Keratinocyte (primary cell): ENCODE measurements around the gene RBFOX2. TPM values are rescaled to one million over a fixed set of nuclear protein-coding genes. Genes with fewer than 3 reads are reported as not detected.

ENCODE experiments used
- DNase-seq: peaks from one replicate; pipeline ENCODE4 v3.0.0-alpha.2; 2011; ENCODE audit warnings: low read depth, missing footprints, low spot score
- FAIRE-seq: peaks from 2 replicates; lab custom pipeline; 2011; peaks lifted over from hg19 to GRCh38; lab: Jason Lieb, UNC
- H2AFZ ChIP-seq: 2 replicates; pipeline ENCODE4 v1.6.0; 2012; ENCODE audit warnings: low read length, control low read depth, inconsistent platforms; ENCODE audit not compliant: control insufficient read depth
- H3K27ac ChIP-seq: 2 replicates; pipeline ENCODE4 v1.5.1; 2011; ENCODE audit warnings: low read length; ENCODE audit not compliant: control insufficient read depth, insufficient read depth
- H3K27me3 ChIP-seq: 3 replicates; pipeline ENCODE4 v1.6.0; 2011; ENCODE audit warnings: low read length; ENCODE audit not compliant: control insufficient read depth, insufficient read depth; ENCODE audit errors: extremely low read depth
- H3K36me3 ChIP-seq, 2 experiments: 2 replicates in 1 of 2; 3 replicates in 1 of 2; pipeline ENCODE4 v1.5.1; 2011; ENCODE audit warnings: low read length in 2 of 2, mild to moderate bottlenecking in 1 of 2; ENCODE audit not compliant: control insufficient read depth in 2 of 2, insufficient read depth in 2 of 2; ENCODE audit errors: extremely low read depth in 1 of 2
- H3K4me1 ChIP-seq: 3 replicates; pipeline ENCODE4 v1.5.1; 2011; ENCODE audit warnings: low read length; ENCODE audit not compliant: control insufficient read depth, insufficient read depth; ENCODE audit errors: extremely low read depth
- H3K4me2 ChIP-seq: 3 replicates; pipeline ENCODE4 v1.6.0; 2011; ENCODE audit warnings: low read depth, low read length; ENCODE audit not compliant: control insufficient read depth, insufficient read depth; ENCODE audit errors: extremely low read depth
- H3K4me3 ChIP-seq, 3 experiments: fragments of 200-600 bp in 1 of 3; sonication (generic) in 1 of 3; 2 replicates in 2 of 3; 3 replicates in 1 of 3; pipeline ENCODE4 v1.5.1; 2011 to 2016; ENCODE audit warnings: low read length in 3 of 3, mild to moderate bottlenecking in 3 of 3, control low read depth in 2 of 3, inconsistent platforms in 1 of 3, low read depth in 1 of 3, mixed read lengths in 1 of 3, mixed run types in 1 of 3, moderate library complexity in 1 of 3; ENCODE audit not compliant: control insufficient read depth in 2 of 3, insufficient read depth in 2 of 3; ENCODE audit errors: extremely low read depth in 1 of 3
- H3K79me2 ChIP-seq: 2 replicates; pipeline ENCODE4 v1.6.0; 2012; ENCODE audit warnings: low read length; ENCODE audit not compliant: control insufficient read depth, insufficient read depth
- H3K9ac ChIP-seq: 3 replicates; pipeline ENCODE4 v1.6.0; 2011; ENCODE audit warnings: low read length; ENCODE audit not compliant: control insufficient read depth, insufficient read depth; ENCODE audit errors: extremely low read depth
- H3K9me1 ChIP-seq: 3 replicates; pipeline ENCODE4 v1.6.0; 2011; ENCODE audit warnings: low read length; ENCODE audit not compliant: control insufficient read depth, insufficient read depth; ENCODE audit errors: extremely low read depth
- H3K9me3 ChIP-seq: 2 replicates; pipeline ENCODE4 v1.5.1; 2012; ENCODE audit warnings: low read depth, low read length; ENCODE audit not compliant: control insufficient read depth
- H4K20me1 ChIP-seq: 3 replicates; pipeline ENCODE4 v1.6.0; 2011; ENCODE audit warnings: low read length; ENCODE audit not compliant: control insufficient read depth, insufficient read depth; ENCODE audit errors: extremely low read depth
- EZH2 ChIP-seq: IDR thresholded peaks from one replicate; pipeline ENCODE4 v1.6.1; 2012; ENCODE audit warnings: inconsistent platforms, mild to moderate bottlenecking, low read length, moderate library complexity
- dilution Hi-C: fragments of 300-500 bp; cut with MboI; formaldehyde crosslinking; loops from one replicate; pipeline ENCODE4 v1.7.0; 2020; ENCODE audit warnings: low sequenced_read_pairs; ENCODE audit not compliant: extremely low pct_ligation_motif_present
- polyA plus RNA-seq, 5 experiments: library from polyadenylated mRNA; depleted of rRNA in 3 of 5; stranded (reverse) in 3 of 5; stranded (forward) in 1 of 5; unstranded in 1 of 5; fragments of >200 nt; gene quantifications; 1 replicate in 1 of 5; 2 replicates in 3 of 5; 3 replicates in 1 of 5; pipeline versions ENCODE4 v1.2.1 to v1.2.3, GENCODE V29; 2011 to 2012; ENCODE audit warnings: missing spikeins in 2 of 5, low read depth in 1 of 5, low replicate concordance in 1 of 5
- TF ChIP-seq, protein P1 (sequence below), 3 experiments: IDR thresholded peaks in 1 of 3; conservative IDR thresholded peaks in 1 of 3; optimal IDR thresholded peaks in 1 of 3; 2 replicates in 2 of 3; 3 replicates in 1 of 3; pipeline versions ENCODE3 to v1.5.1; 2011; ENCODE audit warnings: low read length in 3 of 3, mild to moderate bottlenecking in 3 of 3, moderate library complexity in 2 of 3, control low read depth in 1 of 3, inconsistent platforms in 1 of 3; ENCODE audit not compliant: insufficient read depth in 2 of 3; ENCODE audit errors: extremely low read depth in 1 of 3

The RBFOX2 gene
- polyA plus RNA-seq, 1 donor (not counting 4 experiments of a cell fraction or from before 2014, with no cell fraction given): 118 TPM

DNA sequence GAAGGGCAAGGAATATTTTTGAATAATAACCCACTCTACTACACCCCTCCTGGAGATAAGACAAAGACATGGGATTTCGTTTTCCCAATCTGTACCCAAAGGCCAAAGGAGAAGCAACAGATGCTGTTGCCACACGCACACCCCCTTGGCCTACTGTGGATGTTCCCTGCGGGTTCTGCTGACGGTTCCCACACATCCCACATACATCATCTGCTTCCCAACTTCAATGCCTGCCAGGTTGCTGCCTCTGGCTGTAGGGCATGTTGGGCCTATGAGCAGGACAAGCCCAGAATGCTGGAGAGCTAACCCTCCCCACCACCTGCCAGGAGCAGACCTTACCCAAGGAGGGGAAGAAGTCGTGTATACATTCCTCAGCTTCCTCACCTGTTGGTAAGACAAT is 13.6 kb upstream of the RBFOX2 start:
- DNase-seq: no peak
- no peak overlapping the region for H3K9ac ChIP-seq
- H3K27me3 ChIP-seq: no peaks in the 10 kb centered on the region
- no peak overlapping the region for H2AFZ ChIP-seq
- dilution Hi-C loops: no loop called here
- no peaks in the 10 kb centered on the region for H3K9me1 ChIP-seq
- H4K20me1 ChIP-seq: no peaks in the 10 kb centered on the region
- no peak overlapping the region for H3K27ac ChIP-seq
- H3K9me3 ChIP-seq: no peaks in the 10 kb centered on the region
- H3K79me2 ChIP-seq: no peaks in the 10 kb centered on the region
- no peak for TF ChIP-seq EZH2
- TF ChIP-seq, protein P1, sequence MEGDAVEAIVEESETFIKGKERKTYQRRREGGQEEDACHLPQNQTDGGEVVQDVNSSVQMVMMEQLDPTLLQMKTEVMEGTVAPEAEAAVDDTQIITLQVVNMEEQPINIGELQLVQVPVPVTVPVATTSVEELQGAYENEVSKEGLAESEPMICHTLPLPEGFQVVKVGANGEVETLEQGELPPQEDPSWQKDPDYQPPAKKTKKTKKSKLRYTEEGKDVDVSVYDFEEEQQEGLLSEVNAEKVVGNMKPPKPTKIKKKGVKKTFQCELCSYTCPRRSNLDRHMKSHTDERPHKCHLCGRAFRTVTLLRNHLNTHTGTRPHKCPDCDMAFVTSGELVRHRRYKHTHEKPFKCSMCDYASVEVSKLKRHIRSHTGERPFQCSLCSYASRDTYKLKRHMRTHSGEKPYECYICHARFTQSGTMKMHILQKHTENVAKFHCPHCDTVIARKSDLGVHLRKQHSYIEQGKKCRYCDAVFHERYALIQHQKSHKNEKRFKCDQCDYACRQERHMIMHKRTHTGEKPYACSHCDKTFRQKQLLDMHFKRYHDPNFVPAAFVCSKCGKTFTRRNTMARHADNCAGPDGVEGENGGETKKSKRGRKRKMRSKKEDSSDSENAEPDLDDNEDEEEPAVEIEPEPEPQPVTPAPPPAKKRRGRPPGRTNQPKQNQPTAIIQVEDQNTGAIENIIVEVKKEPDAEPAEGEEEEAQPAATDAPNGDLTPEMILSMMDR (optimal IDR thresholded peaks at IDR 0.05 in 1 of 3, IDR thresholded peaks at IDR 0.05 in 1 of 3, conservative IDR thresholded peaks at IDR 0.05 in 1 of 3; ENCODE audit: extremely low read depth in 1 of 3, insufficient read depth in 2 of 3, low read length in 3 of 3): no peak
- no peaks in the 10 kb centered on the region for H3K36me3 ChIP-seq
- H3K4me1 ChIP-seq: no peaks in the 10 kb centered on the region
- no peak for FAIRE-seq
- H3K4me2 ChIP-seq: no peak overlapping the region
- no peak overlapping the region for H3K4me3 ChIP-seq

DNA sequence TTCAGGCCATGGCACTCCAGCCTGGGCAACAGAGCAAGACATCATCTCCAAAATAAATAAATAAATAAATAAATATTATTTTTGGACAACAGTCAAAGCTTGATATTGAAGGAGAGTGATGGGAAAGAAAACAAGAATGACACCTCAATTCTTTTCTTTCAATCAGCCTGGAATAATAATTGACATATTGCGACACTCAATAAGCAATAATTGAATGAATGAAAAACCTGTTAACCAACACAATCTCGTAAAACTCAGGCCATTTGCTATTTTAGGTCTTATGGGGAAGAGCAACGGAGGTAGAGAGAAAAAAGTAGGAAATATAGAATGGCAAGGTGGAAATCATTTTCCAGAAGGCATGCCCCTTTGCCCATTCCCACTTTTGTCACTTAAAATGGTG is 10.5 kb upstream of the RBFOX2 start:
- Histone ChIP-seq H3K9ac (no peak overlapping the region), H4K20me1 (no peaks in the 10 kb centered on the region), H3K4me3 (no peak overlapping the region), H2AFZ (no peak overlapping the region), H3K36me3 (no peaks in the 10 kb centered on the region), H3K4me2 (no peak overlapping the region), H3K27ac (no peak overlapping the region), H3K27me3 (no peaks in the 10 kb centered on the region), H3K79me2 (no peaks in the 10 kb centered on the region), H3K9me3 (no peaks in the 10 kb centered on the region), H3K4me1 (no peaks in the 10 kb centered on the region), H3K9me1 (no peaks in the 10 kb centered on the region)
- dilution Hi-C loops: no loop called here
- FAIRE-seq (no peak), DNase-seq (no peak)
- no peak for TF ChIP-seq EZH2
- TF ChIP-seq, protein P1 (optimal IDR thresholded peaks at IDR 0.05 in 1 of 3, IDR thresholded peaks at IDR 0.05 in 1 of 3, conservative IDR thresholded peaks at IDR 0.05 in 1 of 3; ENCODE audit: extremely low read depth in 1 of 3, insufficient read depth in 2 of 3, low read length in 3 of 3): no peak
